Neural crest cell (in vitro differentiated cells): ENCODE measurements around the gene SGK1. TPM values are rescaled to one million over a fixed set of nuclear protein-coding genes. Genes with fewer than 3 reads are reported as not detected.
A peak's percentile ranks its signal among the peaks of the same experiment; 100 is the strongest.
"Not testable (repeated sequence)": the region's sequence is repeated elsewhere in the genome, so short reads cannot be mapped to it uniquely, and the experiment has no call there.

Experiments
- DNase-seq: peaks from one replicate; pipeline ENCODE4 v3.0.0; 2021; ENCODE audit warnings: low read depth, mixed read lengths, low spot score
- H3K27ac Mint-ChIP-seq: one replicate; pipeline ENCODE4 v1.8.0; 2021; ENCODE audit warnings: mild to moderate bottlenecking, mixed read lengths; ENCODE audit not compliant: unreplicated experiment
- H3K27me3 Mint-ChIP-seq: 2 replicates; pipeline ENCODE4 v1.8.0; 2021; ENCODE audit warnings: low read depth, mild to moderate bottlenecking, mixed read lengths
- H3K36me3 Mint-ChIP-seq: 2 replicates; pipeline ENCODE4 v1.8.0; 2021; ENCODE audit warnings: low read depth, mild to moderate bottlenecking, mixed read lengths
- H3K4me1 Mint-ChIP-seq: 2 replicates; pipeline ENCODE4 v1.8.0; 2021; ENCODE audit warnings: mixed read lengths
- H3K4me3 Mint-ChIP-seq: one replicate; pipeline ENCODE4 v1.8.0; 2021; ENCODE audit warnings: mild to moderate bottlenecking, mixed read lengths
- H3K9me3 Mint-ChIP-seq: 2 replicates; pipeline ENCODE4 v1.8.0; 2021; ENCODE audit warnings: mixed read lengths
- total RNA-seq: library from RNA; stranded (reverse); gene quantifications from 2 replicates; pipeline ENCODE4 v1.2.1, GENCODE V29; 2021
- TF ChIP-seq, protein P1 (sequence below): fragments of 200-600 bp; sonication (generic); conservative IDR thresholded peaks from 2 replicates; pipeline ENCODE4 v1.5.0; 2021; ENCODE audit warnings: antibody characterized with exemption, mild to moderate bottlenecking

The SGK1 gene
- total RNA-seq, 1 donor from 2014 or later: 5.9 TPM

DNA sequence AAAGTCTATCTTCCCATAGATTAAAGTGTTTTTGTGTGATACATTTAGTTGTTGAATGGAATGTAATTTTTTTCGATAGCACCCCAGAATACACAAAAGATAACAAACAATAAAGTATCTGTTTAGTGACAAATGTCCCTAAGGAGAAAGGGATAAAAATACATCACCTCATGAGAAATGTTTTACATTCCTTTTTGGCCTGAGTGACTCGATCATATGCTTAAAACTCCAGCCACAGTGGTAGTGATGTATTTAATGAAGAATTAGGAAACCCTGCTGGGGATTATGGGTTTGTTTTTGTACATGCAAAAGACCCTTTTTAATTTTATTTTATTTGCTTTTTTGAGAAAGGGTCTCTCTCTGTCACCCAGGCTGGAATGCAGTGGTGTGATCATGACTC, 4.3 kb upstream of the SGK1 start:
- Mint-ChIP-seq H3K36me3 (no peaks in the 10 kb centered on the region), H3K4me1 (peaks cover 12% of the 10 kb centered on the region), H3K27ac (no peak overlapping the region), H3K4me3 (no peak overlapping the region), H3K9me3 (peaks cover 2% of the 10 kb centered on the region), H3K27me3 (peaks cover 32% of the 10 kb centered on the region)
- DNase-seq: no peak
- TF ChIP-seq, protein P1, sequence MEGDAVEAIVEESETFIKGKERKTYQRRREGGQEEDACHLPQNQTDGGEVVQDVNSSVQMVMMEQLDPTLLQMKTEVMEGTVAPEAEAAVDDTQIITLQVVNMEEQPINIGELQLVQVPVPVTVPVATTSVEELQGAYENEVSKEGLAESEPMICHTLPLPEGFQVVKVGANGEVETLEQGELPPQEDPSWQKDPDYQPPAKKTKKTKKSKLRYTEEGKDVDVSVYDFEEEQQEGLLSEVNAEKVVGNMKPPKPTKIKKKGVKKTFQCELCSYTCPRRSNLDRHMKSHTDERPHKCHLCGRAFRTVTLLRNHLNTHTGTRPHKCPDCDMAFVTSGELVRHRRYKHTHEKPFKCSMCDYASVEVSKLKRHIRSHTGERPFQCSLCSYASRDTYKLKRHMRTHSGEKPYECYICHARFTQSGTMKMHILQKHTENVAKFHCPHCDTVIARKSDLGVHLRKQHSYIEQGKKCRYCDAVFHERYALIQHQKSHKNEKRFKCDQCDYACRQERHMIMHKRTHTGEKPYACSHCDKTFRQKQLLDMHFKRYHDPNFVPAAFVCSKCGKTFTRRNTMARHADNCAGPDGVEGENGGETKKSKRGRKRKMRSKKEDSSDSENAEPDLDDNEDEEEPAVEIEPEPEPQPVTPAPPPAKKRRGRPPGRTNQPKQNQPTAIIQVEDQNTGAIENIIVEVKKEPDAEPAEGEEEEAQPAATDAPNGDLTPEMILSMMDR: no peak

DNA sequence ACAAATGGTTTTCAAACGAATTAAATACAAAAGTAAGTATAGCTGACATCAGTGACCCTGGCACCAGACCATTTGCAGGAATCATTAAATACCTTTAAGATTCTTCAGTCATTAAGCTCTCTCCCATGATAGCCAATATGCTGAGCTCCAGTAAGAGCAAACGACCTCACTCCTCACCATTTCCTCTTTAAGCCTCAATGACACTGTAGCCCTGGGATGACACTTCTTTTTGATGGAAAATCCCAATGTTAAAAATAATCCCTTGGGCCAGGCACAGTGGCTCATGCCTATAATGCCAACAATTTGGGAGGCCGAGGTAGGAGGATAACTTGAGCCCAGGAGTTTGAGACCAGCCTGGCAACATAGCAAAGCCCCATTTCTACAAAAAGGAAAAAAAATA, 3.3 kb upstream of the SGK1 start:
- Mint-ChIP-seq H3K4me1 (peaks cover 16% of the 10 kb centered on the region), H3K4me3 (no peak overlapping the region), H3K9me3 (peaks cover under 1% of the 10 kb centered on the region), H3K27ac (no peak overlapping the region), H3K36me3 (no peaks in the 10 kb centered on the region), H3K27me3 (peaks cover 42% of the 10 kb centered on the region)
- TF ChIP-seq, protein P1: no peak
- no peak for DNase-seq

DNA sequence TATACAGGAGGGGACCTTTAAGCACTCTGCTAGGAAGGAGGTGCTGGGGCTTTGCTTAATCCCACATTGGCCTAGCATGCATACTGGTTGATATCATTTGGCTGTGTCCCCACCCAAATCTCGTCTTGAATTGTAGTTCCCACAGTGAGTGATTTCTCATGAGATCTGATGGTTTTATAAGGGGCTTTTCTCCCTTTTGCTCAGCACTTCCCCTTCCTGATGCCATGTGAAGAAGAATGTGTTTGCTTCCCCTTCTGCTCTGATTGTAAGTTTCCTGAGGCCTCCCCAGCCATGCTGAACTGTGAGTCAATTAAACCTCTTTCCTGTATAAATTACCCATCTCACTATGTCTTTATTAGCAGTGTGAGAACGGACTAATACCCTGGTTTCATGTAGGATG, 1.8 kb upstream of the SGK1 start:
- not testable (repeated sequence) for H3K27ac Mint-ChIP-seq, H3K9me3 Mint-ChIP-seq, H3K36me3 Mint-ChIP-seq

DNA sequence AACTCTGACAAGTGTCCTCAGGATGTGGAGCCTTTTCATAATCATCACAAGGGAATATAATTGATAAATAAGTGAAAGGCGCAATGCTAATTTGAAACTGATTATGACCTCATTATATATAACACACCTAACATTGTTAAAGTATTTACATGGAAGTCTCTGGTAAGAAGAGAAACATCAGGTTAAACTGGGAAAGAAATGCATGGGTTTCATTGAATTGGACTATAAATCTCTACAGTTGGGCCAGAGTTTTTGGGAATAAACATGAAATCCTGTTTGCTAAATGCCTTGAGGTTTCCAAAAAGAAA, 1.0 kb upstream of the SGK1 start:
- no peak for DNase-seq
- Mint-ChIP-seq H3K4me3 (no peak overlapping the region), H3K27ac (no peak overlapping the region), H3K9me3 (no peaks in the 10 kb centered on the region), H3K27me3 (peaks cover 60% of the 10 kb centered on the region), H3K4me1 (peaks cover 20% of the 10 kb centered on the region), H3K36me3 (no peaks in the 10 kb centered on the region)
- TF ChIP-seq, protein P1: no peak

More for the DNA sequence above, 1.8 kb upstream of the SGK1 start:
- H3K4me1 Mint-ChIP-seq: peaks cover 20% of the 10 kb centered on the region
- DNase-seq, H3K4me3 Mint-ChIP-seq: not testable (repeated sequence)
- peaks cover 53% of the 10 kb centered on the region for H3K27me3 Mint-ChIP-seq

DNA sequence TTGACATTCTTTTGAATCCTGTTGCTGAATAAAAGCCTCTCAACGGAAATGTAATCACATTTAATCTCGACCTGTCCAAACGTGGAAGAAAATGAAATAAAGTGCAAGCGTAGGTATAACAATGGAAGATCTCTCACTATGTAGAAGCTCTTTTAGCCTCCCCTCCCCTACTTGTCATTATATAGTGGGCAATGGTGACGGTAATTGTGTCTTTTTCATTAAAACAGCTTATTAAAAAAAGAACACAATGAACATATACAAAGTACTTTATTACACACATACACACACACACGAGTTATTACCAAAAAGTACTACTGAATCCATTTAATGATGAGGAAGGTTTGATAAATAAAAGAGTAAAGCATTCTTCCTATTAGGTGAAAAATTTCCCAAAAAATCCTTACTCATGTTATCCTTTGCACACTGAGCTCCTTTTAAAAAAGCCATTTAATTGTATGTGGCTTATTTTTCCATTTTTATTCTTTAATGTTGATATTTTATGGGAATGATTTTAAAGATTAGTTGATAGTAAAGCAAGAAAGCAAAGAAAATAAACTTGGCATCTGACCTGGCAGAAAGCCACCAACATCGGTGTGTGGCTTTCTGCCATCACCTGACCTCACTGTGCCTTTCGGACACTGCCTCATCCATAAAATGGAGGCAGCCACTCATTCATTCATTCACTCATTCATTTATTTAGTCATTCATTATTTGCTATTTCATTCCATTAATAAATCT, 493 bp upstream of the SGK1 start:
- TF ChIP-seq, protein P1: no peak
- peak overlapping the region; percentile 89 for H3K4me3 Mint-ChIP-seq
- H3K9me3 Mint-ChIP-seq: no peaks in the 10 kb centered on the region
- no peak overlapping the region for H3K27ac Mint-ChIP-seq
- H3K4me1 Mint-ChIP-seq: peaks cover 20% of the 10 kb centered on the region
- H3K27me3 Mint-ChIP-seq: peaks cover 62% of the 10 kb centered on the region
- H3K36me3 Mint-ChIP-seq: no peaks in the 10 kb centered on the region
- DNase-seq: no peak

DNA sequence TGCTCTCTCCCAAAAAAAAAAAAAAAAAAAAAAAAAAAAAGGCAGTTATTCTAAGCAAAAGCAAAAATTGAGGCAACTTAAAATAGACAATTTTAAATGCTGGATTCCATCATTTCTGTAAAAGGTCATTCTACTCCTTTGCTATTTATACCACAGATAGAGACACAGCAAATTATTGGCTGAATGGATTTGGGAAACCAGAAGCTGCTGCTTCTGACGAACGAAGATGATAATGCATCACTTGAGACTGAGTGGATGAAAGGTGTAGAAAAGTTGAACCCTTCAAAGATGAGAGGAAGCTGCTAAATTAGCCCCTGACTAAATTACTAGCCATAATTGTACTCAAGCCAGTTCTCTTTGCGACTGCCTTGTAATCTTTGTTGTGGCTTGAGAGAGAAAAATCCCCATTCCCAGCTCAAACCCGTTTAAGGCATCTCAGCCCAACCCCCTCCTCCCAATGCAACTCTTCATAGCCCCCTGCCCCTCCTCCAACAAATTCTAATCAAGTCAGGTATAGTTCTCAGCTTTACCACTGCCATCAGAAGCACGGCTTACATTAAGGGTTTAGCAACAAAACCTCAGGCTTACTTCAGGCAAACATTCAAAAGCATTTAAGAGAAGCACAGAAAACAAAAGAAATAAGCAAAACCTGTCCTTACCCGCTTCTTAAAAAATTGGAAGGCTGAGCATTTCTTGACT, 1.0 kb downstream of the SGK1 start:
- peak overlapping the region; percentile 89 for H3K4me3 Mint-ChIP-seq
- no peak overlapping the region for H3K27ac Mint-ChIP-seq
- peaks cover 70% of the 10 kb centered on the region for H3K27me3 Mint-ChIP-seq
- H3K9me3 Mint-ChIP-seq: no peaks in the 10 kb centered on the region
- H3K4me1 Mint-ChIP-seq: peaks cover 20% of the 10 kb centered on the region
- H3K36me3 Mint-ChIP-seq: no peaks in the 10 kb centered on the region
- DNase-seq: no peak
- TF ChIP-seq, protein P1: no peak
